Cardiac septum (tissue), 1 donor: Measurements from ENCODE around the gene SLC35A2. TPM values are rescaled to one million over a fixed set of nuclear protein-coding genes. Genes with fewer than 3 reads are reported as not detected.

Source experiments
- DNase-seq: peaks from one replicate; pipeline ENCODE4 v3.0.0-alpha.2; 2020; ENCODE audit warnings: low spot score
- intact Hi-C: fragments of 100-400 bp; cut with DNase I; formaldehyde crosslinking; loops from one replicate; pipeline ENCODE4 v1.14.0; 2022
- long read RNA-seq: library from polyadenylated mRNA; unstranded; transcript quantifications from one replicate; pipeline ENCODE4 v2.0.0, GENCODE V29; 2021
- total RNA-seq: library from RNA; stranded (reverse); fragmentation: NEBNext Ultra II Directional; extraction: Animal tissue kit (Norgen Biotek cat#: 25700); gene quantifications from one replicate; pipeline ENCODE4 v1.2.1, GENCODE V29; 2021
- donor health status: DM: no; HTN: no; CAD: no.

The SLC35A2 gene
- total RNA-seq, result 13.0 TPM
- long read RNA-seq, partial matches to known transcripts, result 1 of 9 reads
- long read RNA-seq, other reads (novel, unspliced or antisense), result 0 of 9 reads

DNA sequence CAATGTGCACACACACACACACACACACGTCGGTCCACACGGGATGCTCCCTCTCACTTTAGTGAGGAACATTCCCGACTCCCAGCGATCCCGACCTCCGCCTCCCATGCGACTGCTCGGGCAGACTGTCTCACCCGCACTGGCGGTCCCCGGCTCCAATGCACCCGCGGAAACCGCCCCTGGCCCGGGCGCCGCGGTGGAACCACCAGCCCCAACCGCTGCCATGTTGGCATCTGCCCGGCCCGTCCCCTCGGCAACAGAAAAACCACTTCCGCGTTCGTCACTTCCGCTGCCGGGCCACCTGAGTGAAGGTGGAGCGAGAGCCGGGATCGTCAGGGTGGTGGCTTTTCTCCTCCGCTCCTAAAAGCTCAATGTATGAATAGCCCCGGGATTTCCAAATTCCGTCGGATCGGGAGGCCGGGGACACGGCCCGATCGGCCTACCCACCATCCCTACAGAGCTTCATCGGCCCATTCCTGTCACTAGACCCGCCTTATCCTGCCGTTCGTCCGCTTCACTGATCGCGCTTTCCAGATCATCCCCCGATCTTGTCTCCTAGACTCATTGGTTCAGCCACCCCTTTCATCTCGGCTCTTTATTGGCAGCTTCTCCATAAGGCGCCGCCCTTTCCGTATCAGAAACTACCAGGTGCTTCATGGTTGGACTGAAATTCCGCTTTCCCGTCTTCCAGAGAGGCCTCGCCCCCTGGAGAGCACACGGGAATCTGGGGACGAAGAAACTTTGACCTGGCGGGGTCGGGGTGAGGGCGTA is at the start of gene SLC35A2:
Gene SLC35A2 (minus strand): TSS at position 235 of the 771 bp plus-strand sequence. CDS start 10 bp downstream, at position 225.
- peak; percentile 94 for DNase-seq
- intact Hi-C loops, result loop anchor here (5.0 to 10.0 kb wide), 2 partner anchors 174 to 267 kb away; no protein-coding TSS in a partner anchor

DNA sequence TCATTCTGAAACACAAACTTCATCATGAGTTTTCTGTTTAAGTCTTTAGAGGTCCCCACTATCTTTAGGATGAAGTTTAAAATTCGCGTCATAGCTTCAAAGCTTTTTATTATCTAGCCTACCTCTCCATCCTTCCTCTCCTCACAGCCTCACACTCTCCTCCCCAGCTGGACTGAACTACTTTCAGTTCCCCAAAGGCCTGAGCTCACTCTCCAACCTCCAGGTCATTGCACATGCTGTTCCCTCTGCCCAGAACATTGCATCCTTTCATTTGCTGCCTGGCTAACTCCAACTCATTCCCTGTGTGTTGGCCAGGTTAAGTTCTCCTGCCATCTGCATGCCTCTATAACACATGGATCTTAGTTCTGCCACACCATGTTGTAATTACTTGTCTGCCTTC is 48.8 kb upstream of the SLC35A2 start:
- no peak for DNase-seq
- intact Hi-C loops, result no loop called here

DNA sequence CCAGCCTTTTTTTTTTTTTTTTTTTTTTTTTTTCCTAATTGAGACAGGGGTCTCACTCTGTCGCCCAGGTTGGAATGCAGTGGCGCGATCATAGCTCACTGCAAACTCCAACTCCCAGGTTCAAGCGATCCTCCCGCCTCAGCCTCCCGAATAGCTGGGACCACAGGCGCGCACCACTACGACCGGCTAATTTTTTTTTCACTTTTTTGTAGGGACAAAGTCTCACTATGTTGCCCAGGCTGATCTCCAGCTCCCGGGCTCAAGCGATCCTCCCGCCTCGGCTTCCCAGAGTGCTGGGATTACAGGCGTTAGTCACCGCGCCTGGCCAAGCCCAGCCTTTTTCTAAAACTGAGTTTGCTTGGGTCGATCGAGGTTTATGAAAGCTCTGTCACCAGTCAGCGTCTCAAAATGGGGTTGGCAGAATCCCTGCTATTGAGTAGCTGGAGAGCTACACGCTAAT is 47.2 kb upstream of the SLC35A2 start:
- intact Hi-C loops, result loop anchor here (5.0 kb wide), 2 partner anchors 41 to 84 kb away; partner anchors contain the start of genes PIM2 and TFE3
- no peak for DNase-seq

DNA sequence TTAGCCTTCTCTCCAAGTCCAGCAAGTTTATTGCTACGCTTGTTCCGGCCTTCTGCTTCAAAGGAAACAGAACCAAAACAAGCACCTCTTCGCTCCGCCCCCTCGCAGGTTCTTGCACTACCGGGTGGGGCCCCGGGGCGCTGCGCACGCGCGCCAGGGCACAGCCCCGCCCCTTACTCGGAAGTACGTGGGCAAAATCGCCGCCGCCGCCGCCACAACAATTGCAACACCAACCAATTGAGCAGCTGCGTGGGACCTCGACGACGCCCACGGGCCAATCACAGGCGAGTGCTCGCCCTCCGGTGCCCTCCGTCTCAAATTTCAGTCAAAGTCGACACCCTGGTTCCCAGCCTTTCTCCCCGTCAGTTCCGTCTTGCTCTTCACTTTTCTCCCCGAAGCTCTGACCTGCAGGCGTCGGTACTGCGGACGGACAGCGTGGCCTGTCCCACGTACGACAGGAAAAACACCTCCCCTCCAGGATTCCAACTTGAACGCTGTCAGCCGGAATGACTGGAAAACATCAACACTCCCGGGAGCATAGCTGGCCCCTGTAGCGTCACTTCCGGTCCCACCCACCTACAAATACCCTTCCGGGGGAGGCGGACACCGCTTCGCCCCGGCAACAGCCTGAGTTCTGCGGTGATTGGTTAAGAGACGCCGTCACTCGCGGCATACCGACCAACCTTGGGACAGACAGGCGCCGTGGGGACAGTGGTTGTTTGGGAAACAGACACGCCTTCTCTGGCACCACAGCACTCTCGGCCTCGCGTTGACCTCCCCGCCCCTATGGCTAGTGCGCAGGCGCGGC is 46.6 kb upstream of the SLC35A2 start:
- peak; percentile 97 for DNase-seq
- intact Hi-C loops, result loop anchor here (5.0 kb wide), 2 partner anchors 41 to 84 kb away; partner anchors contain the start of genes PIM2 and TFE3

DNA sequence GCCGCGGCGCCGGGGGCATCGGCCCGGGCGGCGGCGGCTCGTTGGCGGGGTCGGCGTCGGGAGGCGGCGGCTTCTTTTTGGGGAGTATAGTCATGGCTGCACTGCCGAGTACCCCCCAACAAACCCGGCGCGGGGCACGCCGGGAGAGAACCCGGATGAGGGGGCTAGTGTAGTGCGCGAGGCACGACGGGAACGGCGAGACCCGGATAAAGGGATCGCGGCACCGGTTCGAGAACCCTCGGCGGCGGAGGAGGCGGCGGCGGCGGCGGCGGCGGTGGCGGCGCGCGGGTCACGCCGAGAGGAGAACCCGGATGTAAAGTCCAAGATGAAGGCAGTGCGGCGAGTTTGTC is 46.0 kb upstream of the SLC35A2 start, which contains the start of gene OTUD5:
Gene OTUD5 (minus strand): TSS at position 131 of the 350 bp plus-strand sequence. CDS start 37 bp downstream, at position 94.
- DNase-seq, result no peak
- intact Hi-C loops, result loop anchor here (5.0 kb wide), 2 partner anchors 40 to 85 kb away; partner anchors contain the start of genes PIM2 and TFE3

DNA sequence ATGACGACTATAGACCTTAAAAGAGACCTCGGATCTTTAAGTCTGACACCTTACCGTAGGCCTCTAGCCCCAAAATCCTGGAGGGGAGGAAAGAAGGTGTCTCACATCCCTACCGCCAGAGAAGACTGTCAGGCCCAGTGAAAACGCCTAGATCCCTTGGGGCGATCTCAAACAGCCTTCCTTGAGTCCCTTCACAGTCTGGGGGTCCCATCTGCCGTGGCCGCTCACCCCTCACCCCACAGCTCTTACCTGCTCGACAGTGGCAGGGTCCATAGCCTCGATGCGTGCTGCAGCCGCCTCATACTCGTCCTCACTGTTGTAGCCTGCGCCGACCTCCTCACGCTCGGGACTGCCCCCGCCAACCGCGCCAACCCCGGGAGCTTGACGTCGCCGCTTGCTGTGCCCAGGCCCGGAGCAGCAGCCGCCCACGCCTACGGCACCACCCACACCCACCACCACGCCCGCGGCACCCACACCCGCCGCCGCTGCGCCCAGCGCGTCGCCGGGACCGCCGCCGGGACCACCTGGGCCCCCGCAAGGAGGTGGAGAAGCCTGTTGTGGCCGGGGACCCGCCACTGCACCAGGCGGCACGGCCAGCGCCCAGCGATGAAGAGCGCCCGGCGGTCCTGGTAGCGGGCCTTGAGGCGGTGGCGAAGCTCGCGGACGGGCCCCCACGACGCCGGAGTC is 45.4 kb upstream of the SLC35A2 start:
- intact Hi-C loops, result loop anchor here (5.0 kb wide), 2 partner anchors 40 to 85 kb away; partner anchors contain the start of genes PIM2 and TFE3
- DNase-seq, result no peak

DNA sequence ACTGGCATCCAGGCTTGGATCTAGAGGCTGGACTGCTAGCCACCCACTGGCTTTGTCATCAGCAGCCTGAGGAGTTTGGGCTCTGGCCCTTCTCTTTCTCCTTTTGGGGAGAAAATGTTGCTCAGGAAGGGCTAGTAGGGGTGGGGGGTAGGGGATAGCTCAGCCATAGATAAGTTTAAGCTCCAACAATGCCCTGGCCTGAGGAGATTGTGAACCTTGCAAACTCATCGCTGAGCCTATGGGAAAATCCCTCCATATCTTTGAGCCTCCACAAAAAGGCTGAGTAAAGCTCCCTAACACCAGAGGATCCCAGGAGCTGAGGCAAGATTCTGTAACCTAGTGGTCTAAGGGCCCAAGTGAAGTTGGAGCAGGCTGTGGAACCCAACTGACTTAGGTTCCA is 37.1 kb upstream of the SLC35A2 start:
- intact Hi-C loops, result loop anchor here (10.0 kb wide), 1 partner anchor 304 kb away; no protein-coding TSS in a partner anchor
- DNase-seq, result no peak

DNA sequence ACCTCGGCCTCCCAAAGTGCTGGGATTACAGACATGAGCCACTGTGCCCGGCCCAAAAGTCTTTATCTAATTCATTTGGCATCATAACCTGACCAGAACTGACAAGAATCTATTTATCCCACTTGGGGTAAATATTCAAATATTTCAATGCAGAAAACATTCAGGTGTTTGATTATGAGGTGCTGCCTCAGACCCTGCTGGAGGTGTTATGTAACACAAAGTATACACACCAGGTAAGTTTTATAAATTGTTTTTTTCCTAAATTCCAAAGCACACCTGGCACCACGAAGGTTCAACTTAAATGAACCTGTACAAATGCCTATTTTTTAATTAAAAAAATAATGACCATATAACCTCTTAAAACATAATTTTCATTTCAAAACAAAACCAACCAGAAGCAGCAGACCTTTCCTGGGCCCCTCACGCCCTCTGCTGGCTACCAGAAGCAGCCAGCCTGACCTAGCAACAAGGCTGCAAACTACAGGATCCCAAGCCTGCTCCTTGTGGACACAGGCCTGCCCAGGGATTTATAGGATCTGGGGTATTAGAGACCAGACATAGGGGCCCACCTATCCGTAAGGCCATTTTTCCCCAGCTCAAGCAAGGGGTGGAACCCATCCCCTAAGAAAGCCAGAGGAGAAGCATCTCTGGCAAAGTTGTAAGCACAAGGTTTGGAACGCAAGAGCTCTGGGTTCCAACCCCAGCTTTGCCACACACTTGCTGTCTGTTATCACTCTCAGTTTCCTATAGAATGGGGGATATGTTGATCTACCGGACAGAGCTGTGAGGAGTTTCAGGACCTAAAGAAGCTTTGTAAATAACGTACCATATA is 34.3 kb upstream of the SLC35A2 start:
- intact Hi-C loops, result loop anchor here (10.0 kb wide), 1 partner anchor 301 kb away; no protein-coding TSS in a partner anchor
- no peak for DNase-seq

DNA sequence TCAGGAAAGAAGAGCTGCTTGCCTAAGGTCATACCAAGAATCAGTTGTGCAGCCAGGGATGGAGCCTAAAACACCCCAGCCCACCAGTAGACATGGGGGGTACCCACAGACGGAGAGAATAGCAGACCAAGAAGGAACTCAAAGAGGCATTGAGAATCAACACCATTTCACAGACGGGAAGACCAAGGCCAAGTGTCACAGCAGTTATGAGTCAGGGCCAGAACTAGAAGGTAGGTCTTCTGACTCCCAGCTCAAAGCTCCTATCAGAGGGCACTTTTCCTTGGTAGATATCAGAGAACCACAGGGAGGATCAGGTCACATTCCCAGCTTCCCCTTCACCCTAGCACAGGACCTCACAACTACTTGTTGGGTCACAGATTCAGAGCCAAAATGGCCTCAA is 31.4 kb upstream of the SLC35A2 start:
- no peak for DNase-seq
- intact Hi-C loops, result loop anchor here (10.0 kb wide), 1 partner anchor 298 kb away; no protein-coding TSS in a partner anchor

DNA sequence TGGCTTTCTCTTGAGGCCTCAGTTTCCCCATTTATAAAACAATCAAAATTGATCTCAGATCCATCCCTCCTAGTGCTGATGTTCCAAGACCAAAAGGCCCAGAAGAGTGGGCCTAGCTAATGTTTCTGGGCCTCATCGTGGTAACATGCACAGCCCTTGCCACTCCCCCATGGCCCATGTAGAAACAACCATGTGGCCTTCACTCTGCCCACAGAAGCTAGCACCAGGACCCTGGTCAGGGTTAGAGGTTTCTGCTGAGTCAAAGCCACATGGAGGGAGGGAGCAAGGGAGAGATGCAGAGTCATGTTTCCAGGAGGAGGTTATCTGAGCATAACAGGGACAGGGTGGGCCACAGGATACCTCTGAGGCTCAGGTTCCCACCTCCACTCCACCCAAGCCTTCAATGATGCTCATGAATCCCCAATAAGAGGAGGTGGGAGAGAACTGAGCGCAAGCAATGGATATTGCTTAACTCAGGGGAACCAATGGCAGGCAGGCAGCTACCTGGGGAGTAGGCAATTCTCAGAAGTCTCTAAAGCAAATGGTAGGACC is 29.0 kb upstream of the SLC35A2 start:
- DNase-seq, result no peak
- intact Hi-C loops, result loop anchor here (10.0 kb wide), 1 partner anchor 296 kb away; no protein-coding TSS in a partner anchor

DNA sequence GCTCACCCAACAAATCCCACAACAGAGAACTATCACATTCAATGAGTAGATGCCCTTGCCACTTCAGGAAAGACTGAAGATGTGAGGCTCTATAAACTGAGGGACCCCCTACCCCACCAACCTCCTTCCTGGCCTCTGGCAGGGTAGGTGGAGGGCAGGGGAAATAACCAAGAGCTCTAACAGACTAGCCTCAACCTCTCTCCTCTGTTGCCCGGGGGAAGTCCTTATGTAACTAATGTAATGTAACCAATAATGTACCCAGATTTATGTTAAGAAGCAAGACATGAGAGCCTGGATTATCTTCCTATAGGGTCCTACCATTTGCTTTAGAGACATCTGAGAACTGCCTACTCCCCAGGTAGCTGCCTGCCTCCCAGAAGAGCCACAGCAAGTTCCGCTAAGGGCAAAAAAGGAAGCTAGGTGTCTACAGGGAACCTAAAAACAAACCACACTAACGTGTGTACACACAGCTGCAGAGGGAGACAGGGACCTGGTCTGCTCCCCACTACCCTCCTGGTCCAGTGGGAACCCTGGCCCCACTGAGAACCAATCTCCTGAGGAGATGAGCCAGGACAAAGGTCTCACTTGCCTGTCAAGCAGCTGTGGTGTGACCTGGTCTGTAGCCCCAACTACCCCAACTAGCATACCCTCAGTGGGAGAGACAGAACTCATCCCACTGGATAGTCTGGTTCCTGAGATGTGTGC is 28.2 kb upstream of the SLC35A2 start:
- DNase-seq, result no peak
- intact Hi-C loops, result loop anchor here (10.0 kb wide), 1 partner anchor 295 kb away; no protein-coding TSS in a partner anchor

DNA sequence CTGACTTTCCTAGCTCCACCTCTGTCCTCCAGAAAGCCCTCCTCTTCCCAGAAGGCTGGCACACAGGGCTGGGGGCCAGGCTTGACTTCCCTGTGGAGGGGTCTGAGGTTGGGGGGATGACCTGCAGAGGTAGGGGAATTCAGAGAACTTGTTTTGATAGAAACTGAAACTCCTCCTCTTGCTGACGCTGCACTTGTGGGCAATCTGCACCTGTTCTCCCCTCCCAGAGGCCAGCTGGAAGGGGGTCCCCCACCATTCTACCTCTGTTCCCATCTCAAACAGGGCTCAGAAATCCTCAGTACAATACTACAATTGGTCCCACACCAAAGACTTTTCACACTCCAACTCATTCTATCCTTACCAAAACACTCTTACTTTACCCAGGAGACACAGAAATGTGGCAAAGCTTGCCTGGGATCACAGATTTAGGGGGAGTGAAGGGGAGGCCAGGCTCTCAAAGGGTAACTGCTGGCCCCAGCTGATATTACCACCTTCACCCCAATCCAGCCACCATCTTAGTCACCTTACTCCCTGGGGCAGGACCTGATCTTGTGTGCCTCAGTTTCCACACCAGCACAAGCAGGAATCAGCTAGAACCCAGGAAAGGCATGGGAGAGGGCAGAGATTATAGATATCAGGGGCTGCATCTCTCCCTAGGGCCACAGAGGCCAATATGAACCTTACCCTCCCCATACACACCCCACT is 27.4 kb upstream of the SLC35A2 start:
- intact Hi-C loops, result no loop called here
- no peak for DNase-seq

DNA sequence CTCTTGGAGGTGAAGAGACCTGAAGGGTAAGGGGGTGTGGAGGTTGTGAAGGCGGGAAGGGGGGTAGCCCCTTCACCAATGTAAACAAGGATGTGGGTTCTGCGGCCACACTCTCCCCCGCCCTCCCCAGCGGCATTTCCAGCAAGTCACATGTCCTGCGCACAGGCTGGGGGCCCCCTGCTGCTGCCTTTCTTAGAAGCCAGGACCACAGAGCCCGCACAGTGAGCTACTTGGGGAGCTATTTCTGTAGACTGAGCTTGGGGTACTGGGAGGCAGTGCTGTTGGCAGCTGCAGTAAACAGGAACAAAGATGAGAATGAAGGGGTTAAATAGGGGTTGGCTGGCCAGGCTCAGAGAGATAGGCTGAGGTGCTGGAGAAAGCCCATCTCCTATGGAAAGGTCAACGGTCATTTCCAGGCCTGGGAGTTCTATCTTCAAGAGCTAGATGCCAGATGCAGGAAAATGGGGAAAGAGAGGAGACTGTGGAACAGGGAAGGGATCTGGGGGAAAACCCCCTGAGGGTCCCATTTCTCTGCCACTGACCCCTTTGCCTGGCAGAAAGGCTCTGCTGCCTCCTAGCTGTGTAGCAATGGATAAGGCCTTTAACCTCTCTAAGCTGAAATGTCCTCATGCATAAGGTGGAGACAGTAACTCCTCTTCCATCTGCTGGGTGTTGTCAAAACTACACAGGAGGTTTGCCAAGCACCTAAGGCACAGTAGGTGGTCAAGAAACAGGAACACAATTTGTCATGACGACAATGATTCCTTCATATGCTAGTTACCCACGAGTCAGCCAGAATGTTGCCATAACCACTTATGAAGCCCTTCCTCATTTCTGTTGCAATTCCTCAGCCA is 25.8 kb upstream of the SLC35A2 start:
- intact Hi-C loops, result no loop called here
- DNase-seq, result peak; percentile 89

DNA sequence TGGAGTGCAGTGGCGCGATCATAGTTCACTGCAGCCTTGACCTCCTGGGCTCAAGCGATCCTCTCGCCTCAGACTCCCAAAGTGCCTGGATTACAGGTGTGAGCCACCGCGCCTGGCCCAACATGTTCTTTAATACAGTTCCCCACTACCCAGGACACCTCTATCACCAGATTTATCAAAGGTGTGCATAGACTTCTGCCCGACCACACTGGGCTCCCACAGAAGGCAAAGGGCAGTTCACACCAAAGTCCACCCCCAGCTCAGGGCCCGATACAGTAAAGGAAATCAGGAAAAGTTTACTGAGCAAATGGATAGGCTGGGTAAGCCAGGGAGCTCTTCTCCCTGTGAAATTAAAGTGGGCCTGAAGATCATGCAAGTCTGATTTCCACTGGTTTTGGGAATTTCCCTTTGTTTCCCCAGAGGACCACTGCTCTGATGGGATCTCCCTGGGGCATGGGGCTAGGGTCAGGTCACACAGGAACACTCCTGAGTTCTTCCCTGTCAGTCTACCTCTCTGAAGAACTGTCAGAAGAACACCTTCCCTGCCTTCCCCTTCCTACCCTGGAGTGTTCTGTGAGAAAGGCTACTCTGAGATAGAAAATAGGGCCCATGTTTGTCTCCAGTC is 25.1 kb upstream of the SLC35A2 start:
- intact Hi-C loops, result no loop called here

DNA sequence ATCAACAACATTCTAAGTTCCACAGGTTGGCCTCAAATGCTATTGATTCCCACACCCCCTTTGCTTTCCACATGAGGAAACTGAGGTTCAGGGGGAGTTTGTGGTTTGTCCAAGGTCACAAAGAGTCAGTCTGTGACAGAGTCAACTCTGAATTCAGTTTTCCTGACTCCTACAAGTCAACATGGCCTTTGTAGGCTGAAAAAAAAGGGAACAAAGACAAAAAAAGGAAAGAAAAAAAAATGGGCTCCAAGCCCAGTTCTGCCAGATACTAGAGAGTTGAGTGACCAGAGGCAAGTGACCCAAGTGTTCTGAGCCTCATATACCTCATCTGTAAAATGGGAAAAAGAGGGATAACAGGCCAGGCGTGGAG is 23.8 kb upstream of the SLC35A2 start:
- intact Hi-C loops, result no loop called here
- no peak for DNase-seq

More for the DNA sequence above, 25.1 kb upstream of the SLC35A2 start:
- no peak for DNase-seq
